GM21529 (cell line): ENCODE measurements around the gene SMOC1.

Experiments used
- ATAC-seq: cut with Tn5 transposase; IDR thresholded peaks from one replicate; pipeline ENCODE4 v1.9.1; 2021; ENCODE audit not compliant: unreplicated experiment

The SMOC1 gene

GRCh38 chr14:69938751-69939150 lies 59.5 kb downstream of the SMOC1 start:
- ATAC-seq, result no peak

GRCh38 chr14:69941768-69942742 lies 62.8 kb downstream of the SMOC1 start:
- ATAC-seq, result no peak

- no peak for ATAC-seq
Measured at GRCh38 chr14:69943084-69943780, 64.0 kb downstream of the SMOC1 start.

GRCh38 chr14:69945347-69945746 lies 66.1 kb downstream of the SMOC1 start:
- ATAC-seq, result no peak

GRCh38 chr14:69945912-69946311 lies 66.7 kb downstream of the SMOC1 start:
- ATAC-seq, result no peak

- no peak for ATAC-seq
Measured at GRCh38 chr14:69948351-69948750, 69.1 kb downstream of the SMOC1 start.

- no peak for ATAC-seq
Measured at GRCh38 chr14:69951263-69951662, 72.0 kb downstream of the SMOC1 start.

GRCh38 chr14:69951935-69952334 lies 72.7 kb downstream of the SMOC1 start:
- ATAC-seq, result no peak

GRCh38 chr14:69953266-69953915 lies 74.2 kb downstream of the SMOC1 start:
- no peak for ATAC-seq

- no peak for ATAC-seq
Measured at GRCh38 chr14:69955855-69956845, 76.9 kb downstream of the SMOC1 start.

- no peak for ATAC-seq
Measured at GRCh38 chr14:69956970-69957369, 77.8 kb downstream of the SMOC1 start.

GRCh38 chr14:69957986-69958385 lies 78.8 kb downstream of the SMOC1 start:
- ATAC-seq, result no peak

GRCh38 chr14:69959136-69959535 lies 79.9 kb downstream of the SMOC1 start:
- no peak for ATAC-seq

- no peak for ATAC-seq
Measured at GRCh38 chr14:69960296-69960695, 81.1 kb downstream of the SMOC1 start.

- no peak for ATAC-seq
Measured at GRCh38 chr14:69963966-69964365, 84.8 kb downstream of the SMOC1 start.

- ATAC-seq, result no peak
Measured at GRCh38 chr14:69964841-69965240, 85.6 kb downstream of the SMOC1 start.

- ATAC-seq, result no peak
Measured at GRCh38 chr14:69968132-69968531, 88.9 kb downstream of the SMOC1 start.

GRCh38 chr14:69968681-69969080 lies 89.5 kb downstream of the SMOC1 start:
- ATAC-seq, result no peak

- ATAC-seq, result no peak
Measured at GRCh38 chr14:69972755-69973154, 93.5 kb downstream of the SMOC1 start.

- ATAC-seq, result no peak
Measured at GRCh38 chr14:69973846-69974245, 94.6 kb downstream of the SMOC1 start.
